GM12878 (cell line): Measurements from ENCODE around the gene HIP1. TPM values are rescaled to one million over a fixed set of nuclear protein-coding genes. Genes with fewer than 3 reads are reported as not detected.
A peak's percentile ranks its signal among the peaks of the same experiment; 100 is the strongest.

Experiments
- BMI1 ChIP-seq: fragments of 450-650 bp; IDR thresholded peaks from 2 replicates; pipeline ENCODE4 v1.6.1; 2016; ENCODE audit warnings: mild to moderate bottlenecking, moderate library complexity, borderline replicate concordance
- DPF2 ChIP-seq: fragments of 450-650 bp; IDR thresholded peaks from 2 replicates; pipeline ENCODE4 v1.6.1; 2017; ENCODE audit warnings: mild to moderate bottlenecking
- EZH2 ChIP-seq: IDR thresholded peaks from 2 replicates; pipeline ENCODE4 v1.6.1; 2012; ENCODE audit warnings: low read depth, mild to moderate bottlenecking, control low read depth, inconsistent platforms, low read length, borderline replicate concordance; ENCODE audit not compliant: control insufficient read depth
- HCFC1 ChIP-seq: fragments of 150-350 bp; IDR thresholded peaks from 2 replicates; pipeline ENCODE4 v1.6.1; 2014; ENCODE audit warnings: low read length
- IRF4 ChIP-seq: IDR thresholded peaks from 2 replicates; pipeline ENCODE4 v1.6.1; 2011; ENCODE audit warnings: low read depth, low read length
- KLF5 ChIP-seq: fragments of 450-650 bp; IDR thresholded peaks from 2 replicates; pipeline ENCODE4 v1.6.1; 2014; ENCODE audit warnings: mild to moderate bottlenecking; ENCODE audit not compliant: partially characterized antibody
- LARP7 ChIP-seq: fragments of 450-650 bp; IDR thresholded peaks from 2 replicates; pipeline ENCODE4 v1.6.1; 2017; ENCODE audit warnings: mild to moderate bottlenecking
- MEF2B ChIP-seq: fragments of 450-650 bp; IDR thresholded peaks from 2 replicates; pipeline ENCODE4 v1.6.1; 2018; ENCODE audit warnings: mild to moderate bottlenecking, moderate library complexity; ENCODE audit not compliant: partially characterized antibody, poor library complexity, severe bottlenecking
- NFYB ChIP-seq: IDR thresholded peaks from 2 replicates; pipeline ENCODE4 v1.6.1; 2011; ENCODE audit warnings: low read depth, mild to moderate bottlenecking, low read length, improper control_type of control experiment, moderate library complexity; ENCODE audit not compliant: insufficient read depth
- PAX8 ChIP-seq: fragments of 450-650 bp; IDR thresholded peaks from 2 replicates; pipeline ENCODE4 v1.6.1; 2017; ENCODE audit warnings: mild to moderate bottlenecking, moderate library complexity
- POLR2A ChIP-seq: IDR thresholded peaks from 2 replicates; pipeline ENCODE4 v1.6.1; 2011; ENCODE audit warnings: low read depth, mild to moderate bottlenecking, low read length
- RUNX3 ChIP-seq: IDR thresholded peaks from 2 replicates; pipeline ENCODE4 v1.6.1; 2012; ENCODE audit warnings: low read length, inconsistent platforms
- SMARCA5 ChIP-seq: fragments of 450-650 bp; IDR thresholded peaks from 2 replicates; pipeline ENCODE4 v1.6.1; 2017; ENCODE audit warnings: mild to moderate bottlenecking
- TBL1XR1 ChIP-seq: IDR thresholded peaks from 2 replicates; pipeline ENCODE4 v1.6.1; 2012; ENCODE audit warnings: low read depth, low read length, improper control_type of control experiment
- ZNF217 ChIP-seq: fragments of 450-650 bp; IDR thresholded peaks from 2 replicates; pipeline ENCODE4 v1.6.1; 2017; ENCODE audit warnings: antibody characterized with exemption, mild to moderate bottlenecking
- polyA plus RNA-seq, 11 experiments: library from polyadenylated mRNA; depleted of rRNA in 4 of 11; unstranded in 6 of 11; stranded (reverse) in 5 of 11; fragments of >200 nt; fragmentation: Nextera tagmentation in 4 of 11; fragmentation: Illumina TruSeq in 1 of 11; extraction: Ambion mirVana in 4 of 11; extraction: Trizol in 1 of 11; gene quantifications; 1 replicate in 1 of 11; 2 replicates in 10 of 11; pipeline versions ENCODE4 v1.2.1 to v1.2.3, GENCODE V29; 2011 to 2016; ENCODE audit warnings: inconsistent platforms in 2 of 11, missing spikeins in 2 of 11, low read depth in 1 of 11
- total RNA-seq, 4 experiments: library from RNA; depleted of rRNA in 3 of 4; stranded (reverse); fragments of >200 nt in 3 of 4; fragmentation: Illumina TruSeq in 1 of 4; extraction: Trizol in 1 of 4; gene quantifications; 2 replicates each; pipeline versions ENCODE4 v1.2.1 to v1.2.3, GENCODE V29; 2013 to 2021
- TF ChIP-seq, protein P1 (sequence below): fragments of 450-650 bp; IDR thresholded peaks from 2 replicates; pipeline ENCODE4 v1.6.1; 2017; ENCODE audit warnings: mild to moderate bottlenecking, moderate library complexity
- TF ChIP-seq, protein P2 (sequence below): fragments of 450-650 bp; IDR thresholded peaks from 2 replicates; pipeline ENCODE4 v1.6.1; 2018; ENCODE audit warnings: mild to moderate bottlenecking, low read depth, moderate library complexity; ENCODE audit not compliant: partially characterized antibody
- TF ChIP-seq, protein P3 (sequence below): IDR thresholded peaks from 2 replicates; pipeline ENCODE4 v1.6.1; 2012; ENCODE audit warnings: mild to moderate bottlenecking, low read depth, low read length
- TF ChIP-seq, protein P4 (sequence below): IDR thresholded peaks from 2 replicates; pipeline ENCODE4 v1.6.1; 2011; ENCODE audit warnings: borderline replicate concordance, low read depth, mild to moderate bottlenecking, moderate library complexity, mixed read lengths, low read length; ENCODE audit not compliant: insufficient read depth; ENCODE audit errors: extremely low read length

The HIP1 gene
- total and polyA plus RNA-seq, 10 of the 15 experiments (the other 5 are each of a cell fraction or from before 2014, with no cell fraction given): 1.2 to 9.7 (median 3.2) TPM

DNA sequence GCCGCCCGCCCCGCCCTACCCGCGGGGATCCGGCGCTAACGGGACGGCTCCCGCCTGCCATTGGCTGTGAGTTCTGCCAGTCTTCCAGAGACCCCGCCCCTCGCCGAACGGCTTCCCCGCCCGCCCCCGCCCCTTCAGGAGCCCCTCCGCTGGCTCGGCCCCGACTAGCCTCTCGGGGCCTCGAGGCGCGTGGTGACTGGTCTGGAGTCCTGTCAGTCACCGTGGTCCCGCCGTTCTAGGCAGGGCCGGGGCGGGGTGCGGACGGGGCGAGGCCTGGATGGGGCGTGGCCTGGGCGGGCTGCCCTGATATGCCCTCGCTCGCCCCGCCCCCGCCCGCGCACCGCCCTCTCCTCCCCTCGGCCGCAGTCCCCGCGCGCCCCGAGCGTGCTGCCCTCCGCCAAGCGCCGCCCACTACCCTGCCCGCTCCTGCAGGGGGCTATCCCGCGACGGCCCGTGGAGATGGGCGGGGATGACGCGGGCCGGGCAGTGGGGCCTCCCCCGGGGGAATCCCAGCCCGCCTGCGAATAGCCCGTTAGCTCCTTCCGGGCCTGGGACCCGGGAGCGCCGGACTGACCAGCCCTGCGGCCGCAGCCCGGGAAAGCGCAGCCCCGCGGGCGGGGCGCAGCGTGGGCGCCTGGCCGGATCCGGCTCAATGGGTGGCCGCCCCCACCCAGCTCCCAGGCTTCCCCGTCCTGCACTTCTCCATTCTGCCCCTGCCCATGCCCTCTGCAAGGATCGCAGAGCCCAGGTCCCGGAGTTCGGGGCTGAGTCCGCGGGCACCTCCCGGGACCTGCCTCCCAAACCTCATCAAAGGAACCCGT lies 444 bp upstream of the HIP1 start (continued):
- TF ChIP-seq TBL1XR1 (peak; percentile 73), NFYB (peak; percentile 89), DPF2 (peak; percentile 94), BMI1 (no peak), POLR2A (peak; percentile 54), RUNX3 (peak; percentile 28; the same call in 1 of the 2 replicates), ZNF217 (peak; percentile 90), PAX8 (no peak), HCFC1 (0 out of 2 replicates have a peak, but pooled peaks have one; percentile 13), SMARCA5 (0 out of 2 replicates have a peak, but pooled peaks have one; percentile 74), LARP7 (peak; percentile 96), EZH2 (no peak), IRF4 (0 out of 2 replicates have a peak, but pooled peaks have one; percentile 19), MEF2B (peak; percentile 77), KLF5 (peak; percentile 55)
- TF ChIP-seq, protein P1, sequence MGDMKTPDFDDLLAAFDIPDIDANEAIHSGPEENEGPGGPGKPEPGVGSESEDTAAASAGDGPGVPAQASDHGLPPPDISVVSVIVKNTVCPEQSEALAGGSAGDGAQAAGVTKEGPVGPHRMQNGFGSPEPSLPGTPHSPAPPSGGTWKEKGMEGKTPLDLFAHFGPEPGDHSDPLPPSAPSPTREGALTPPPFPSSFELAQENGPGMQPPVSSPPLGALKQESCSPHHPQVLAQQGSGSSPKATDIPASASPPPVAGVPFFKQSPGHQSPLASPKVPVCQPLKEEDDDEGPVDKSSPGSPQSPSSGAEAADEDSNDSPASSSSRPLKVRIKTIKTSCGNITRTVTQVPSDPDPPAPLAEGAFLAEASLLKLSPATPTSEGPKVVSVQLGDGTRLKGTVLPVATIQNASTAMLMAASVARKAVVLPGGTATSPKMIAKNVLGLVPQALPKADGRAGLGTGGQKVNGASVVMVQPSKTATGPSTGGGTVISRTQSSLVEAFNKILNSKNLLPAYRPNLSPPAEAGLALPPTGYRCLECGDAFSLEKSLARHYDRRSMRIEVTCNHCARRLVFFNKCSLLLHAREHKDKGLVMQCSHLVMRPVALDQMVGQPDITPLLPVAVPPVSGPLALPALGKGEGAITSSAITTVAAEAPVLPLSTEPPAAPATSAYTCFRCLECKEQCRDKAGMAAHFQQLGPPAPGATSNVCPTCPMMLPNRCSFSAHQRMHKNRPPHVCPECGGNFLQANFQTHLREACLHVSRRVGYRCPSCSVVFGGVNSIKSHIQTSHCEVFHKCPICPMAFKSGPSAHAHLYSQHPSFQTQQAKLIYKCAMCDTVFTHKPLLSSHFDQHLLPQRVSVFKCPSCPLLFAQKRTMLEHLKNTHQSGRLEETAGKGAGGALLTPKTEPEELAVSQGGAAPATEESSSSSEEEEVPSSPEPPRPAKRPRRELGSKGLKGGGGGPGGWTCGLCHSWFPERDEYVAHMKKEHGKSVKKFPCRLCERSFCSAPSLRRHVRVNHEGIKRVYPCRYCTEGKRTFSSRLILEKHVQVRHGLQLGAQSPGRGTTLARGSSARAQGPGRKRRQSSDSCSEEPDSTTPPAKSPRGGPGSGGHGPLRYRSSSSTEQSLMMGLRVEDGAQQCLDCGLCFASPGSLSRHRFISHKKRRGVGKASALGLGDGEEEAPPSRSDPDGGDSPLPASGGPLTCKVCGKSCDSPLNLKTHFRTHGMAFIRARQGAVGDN: peak; percentile 67
- TF ChIP-seq, protein P2, sequence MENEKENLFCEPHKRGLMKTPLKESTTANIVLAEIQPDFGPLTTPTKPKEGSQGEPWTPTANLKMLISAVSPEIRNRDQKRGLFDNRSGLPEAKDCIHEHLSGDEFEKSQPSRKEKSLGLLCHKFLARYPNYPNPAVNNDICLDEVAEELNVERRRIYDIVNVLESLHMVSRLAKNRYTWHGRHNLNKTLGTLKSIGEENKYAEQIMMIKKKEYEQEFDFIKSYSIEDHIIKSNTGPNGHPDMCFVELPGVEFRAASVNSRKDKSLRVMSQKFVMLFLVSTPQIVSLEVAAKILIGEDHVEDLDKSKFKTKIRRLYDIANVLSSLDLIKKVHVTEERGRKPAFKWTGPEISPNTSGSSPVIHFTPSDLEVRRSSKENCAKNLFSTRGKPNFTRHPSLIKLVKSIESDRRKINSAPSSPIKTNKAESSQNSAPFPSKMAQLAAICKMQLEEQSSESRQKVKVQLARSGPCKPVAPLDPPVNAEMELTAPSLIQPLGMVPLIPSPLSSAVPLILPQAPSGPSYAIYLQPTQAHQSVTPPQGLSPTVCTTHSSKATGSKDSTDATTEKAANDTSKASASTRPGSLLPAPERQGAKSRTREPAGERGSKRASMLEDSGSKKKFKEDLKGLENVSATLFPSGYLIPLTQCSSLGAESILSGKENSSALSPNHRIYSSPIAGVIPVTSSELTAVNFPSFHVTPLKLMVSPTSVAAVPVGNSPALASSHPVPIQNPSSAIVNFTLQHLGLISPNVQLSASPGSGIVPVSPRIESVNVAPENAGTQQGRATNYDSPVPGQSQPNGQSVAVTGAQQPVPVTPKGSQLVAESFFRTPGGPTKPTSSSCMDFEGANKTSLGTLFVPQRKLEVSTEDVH: no peak
- TF ChIP-seq, protein P3, sequence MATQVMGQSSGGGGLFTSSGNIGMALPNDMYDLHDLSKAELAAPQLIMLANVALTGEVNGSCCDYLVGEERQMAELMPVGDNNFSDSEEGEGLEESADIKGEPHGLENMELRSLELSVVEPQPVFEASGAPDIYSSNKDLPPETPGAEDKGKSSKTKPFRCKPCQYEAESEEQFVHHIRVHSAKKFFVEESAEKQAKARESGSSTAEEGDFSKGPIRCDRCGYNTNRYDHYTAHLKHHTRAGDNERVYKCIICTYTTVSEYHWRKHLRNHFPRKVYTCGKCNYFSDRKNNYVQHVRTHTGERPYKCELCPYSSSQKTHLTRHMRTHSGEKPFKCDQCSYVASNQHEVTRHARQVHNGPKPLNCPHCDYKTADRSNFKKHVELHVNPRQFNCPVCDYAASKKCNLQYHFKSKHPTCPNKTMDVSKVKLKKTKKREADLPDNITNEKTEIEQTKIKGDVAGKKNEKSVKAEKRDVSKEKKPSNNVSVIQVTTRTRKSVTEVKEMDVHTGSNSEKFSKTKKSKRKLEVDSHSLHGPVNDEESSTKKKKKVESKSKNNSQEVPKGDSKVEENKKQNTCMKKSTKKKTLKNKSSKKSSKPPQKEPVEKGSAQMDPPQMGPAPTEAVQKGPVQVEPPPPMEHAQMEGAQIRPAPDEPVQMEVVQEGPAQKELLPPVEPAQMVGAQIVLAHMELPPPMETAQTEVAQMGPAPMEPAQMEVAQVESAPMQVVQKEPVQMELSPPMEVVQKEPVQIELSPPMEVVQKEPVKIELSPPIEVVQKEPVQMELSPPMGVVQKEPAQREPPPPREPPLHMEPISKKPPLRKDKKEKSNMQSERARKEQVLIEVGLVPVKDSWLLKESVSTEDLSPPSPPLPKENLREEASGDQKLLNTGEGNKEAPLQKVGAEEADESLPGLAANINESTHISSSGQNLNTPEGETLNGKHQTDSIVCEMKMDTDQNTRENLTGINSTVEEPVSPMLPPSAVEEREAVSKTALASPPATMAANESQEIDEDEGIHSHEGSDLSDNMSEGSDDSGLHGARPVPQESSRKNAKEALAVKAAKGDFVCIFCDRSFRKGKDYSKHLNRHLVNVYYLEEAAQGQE: no peak
- TF ChIP-seq, protein P4, sequence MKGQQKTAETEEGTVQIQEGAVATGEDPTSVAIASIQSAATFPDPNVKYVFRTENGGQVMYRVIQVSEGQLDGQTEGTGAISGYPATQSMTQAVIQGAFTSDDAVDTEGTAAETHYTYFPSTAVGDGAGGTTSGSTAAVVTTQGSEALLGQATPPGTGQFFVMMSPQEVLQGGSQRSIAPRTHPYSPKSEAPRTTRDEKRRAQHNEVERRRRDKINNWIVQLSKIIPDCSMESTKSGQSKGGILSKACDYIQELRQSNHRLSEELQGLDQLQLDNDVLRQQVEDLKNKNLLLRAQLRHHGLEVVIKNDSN: no peak
